ELF-1 (cell line): ENCODE measurements around the gene PIGR.
"Not testable (repeated sequence)": the region's sequence is repeated elsewhere in the genome, so short reads cannot be mapped to it uniquely, and the experiment has no call there.

ENCODE experiments used
- DNase-seq: peaks from one replicate; pipeline ENCODE4 v3.0.0-alpha.2; 2016; ENCODE audit warnings: low read depth, low spot score

The PIGR gene

DNA sequence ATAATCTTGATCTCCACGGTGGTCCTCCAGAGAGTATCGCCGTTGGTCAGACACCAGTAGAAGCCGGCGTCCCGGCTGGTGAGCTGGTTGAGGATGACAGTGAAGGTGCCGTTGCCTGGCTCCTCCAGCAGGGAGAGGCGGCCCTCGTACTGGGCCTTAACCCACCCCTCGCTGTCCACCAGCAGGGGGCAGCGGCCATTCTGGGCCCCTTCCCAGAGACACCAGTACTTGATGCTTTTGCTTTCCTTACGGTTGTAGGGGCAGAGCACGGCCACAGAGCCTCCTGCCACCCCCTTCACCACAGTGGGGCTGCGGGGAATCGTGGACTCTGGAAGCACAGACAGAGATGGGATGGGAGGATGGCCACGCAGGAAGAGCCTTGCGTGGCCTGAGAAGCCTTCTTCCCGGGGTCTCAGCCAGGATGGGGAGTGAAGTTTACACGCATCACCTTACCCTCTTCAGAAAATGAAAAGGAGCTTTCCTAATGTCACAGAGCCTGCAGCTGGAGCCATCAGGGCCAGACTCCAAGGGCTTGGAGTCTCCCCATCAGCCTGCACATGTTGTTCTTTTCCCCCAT is 10.7 kb downstream of the PIGR start:
- DNase-seq: peak; percentile 91

DNA sequence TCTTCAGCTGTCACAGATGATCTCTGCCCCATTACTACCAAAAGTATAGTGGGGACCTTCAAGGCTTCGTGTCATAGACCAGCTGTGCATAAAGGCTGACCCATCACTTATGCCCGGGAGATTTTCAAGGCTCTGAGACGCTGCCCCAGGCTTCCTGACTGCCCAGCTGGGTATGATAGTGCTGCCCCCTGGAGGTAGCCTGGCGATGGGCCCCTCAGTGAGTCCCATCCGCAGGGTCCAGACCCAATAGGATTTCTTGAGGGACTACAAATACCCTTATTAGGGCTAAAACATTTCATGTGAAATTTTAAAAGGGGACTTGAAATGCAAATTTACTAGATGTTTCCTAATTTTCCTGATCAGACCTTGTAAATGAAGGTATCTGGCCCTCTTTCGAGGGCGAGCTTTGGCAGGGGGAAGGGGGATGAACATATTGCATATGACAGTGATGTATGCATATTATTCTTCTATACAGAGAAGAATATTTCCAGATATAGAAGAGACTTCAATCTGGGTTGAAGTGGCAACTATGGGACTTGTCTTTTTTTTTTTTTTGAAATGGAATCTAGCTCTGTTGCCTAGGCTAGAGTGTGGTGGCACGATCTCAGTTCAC is 12.8 kb downstream of the PIGR start:
- peak; percentile 54 for DNase-seq

DNA sequence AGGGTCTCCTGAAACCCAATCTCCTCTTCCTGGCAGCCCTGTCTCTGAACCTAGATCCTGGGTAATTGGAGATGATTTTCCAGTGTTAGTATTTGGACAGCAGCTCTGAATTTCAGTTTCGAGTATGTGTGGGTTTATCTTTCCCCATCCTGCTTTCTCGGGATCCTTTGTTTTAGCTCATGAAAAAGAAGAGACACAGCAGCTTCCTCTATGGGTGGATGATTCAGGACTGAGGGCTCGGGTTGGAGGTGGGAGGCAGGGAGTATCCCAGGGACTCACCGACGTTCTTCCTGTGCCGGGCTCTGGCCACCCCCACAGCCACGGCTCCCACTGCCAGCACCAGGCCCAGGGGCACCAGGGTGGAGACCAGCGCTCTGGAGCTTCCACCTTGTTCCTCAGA is 14.1 kb downstream of the PIGR start:
- no peak for DNase-seq

DNA sequence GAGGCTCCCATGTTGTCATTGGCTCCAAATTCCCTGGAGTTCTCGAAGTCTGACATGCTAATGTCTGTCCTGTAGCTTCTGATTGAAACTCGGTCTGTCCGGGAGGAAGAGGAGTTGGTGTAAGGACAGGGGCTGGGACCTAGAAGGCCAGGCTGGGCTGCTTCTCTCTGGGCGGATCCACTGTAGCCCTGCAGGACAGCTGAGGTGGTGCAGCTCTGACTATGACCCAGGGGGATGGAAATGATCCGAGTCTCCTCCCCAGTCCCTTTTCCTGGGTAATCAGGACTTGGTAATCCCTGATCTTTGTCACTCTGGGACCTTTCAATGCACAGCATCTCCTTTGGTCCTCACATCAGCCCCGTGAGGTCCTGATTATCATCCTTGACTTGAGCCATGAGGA is 14.6 kb downstream of the PIGR start:
- DNase-seq: peak; percentile 27

DNA sequence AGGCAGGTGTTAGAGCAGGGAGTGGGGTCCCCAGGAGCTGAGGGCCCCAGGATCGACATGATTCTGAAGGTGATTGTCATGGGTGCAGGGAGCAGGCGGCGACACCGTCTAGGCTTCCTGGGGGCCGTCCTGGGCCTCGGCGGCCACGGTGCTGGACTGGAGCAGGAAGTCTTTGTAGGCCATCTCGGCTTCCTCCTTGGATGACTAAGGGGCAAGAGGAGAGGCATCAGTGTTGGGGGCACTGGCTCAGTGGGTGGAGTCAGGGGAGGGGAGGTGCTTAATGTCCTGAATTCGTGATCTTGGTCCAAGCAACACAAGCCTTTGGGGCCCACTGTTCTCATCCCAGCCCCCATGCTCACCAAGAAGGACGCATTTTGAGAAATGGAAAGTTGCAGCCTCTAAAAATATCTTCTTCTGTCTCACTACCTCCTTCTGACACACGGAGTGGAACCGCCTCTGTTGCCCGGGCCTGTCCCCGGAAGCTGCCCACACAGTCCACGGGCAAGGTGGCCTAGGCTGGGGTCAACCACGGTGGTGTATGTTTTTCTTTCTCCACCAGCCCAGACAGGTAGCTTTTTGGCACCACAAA is 16.0 kb downstream of the PIGR start:
- DNase-seq: no peak

DNA sequence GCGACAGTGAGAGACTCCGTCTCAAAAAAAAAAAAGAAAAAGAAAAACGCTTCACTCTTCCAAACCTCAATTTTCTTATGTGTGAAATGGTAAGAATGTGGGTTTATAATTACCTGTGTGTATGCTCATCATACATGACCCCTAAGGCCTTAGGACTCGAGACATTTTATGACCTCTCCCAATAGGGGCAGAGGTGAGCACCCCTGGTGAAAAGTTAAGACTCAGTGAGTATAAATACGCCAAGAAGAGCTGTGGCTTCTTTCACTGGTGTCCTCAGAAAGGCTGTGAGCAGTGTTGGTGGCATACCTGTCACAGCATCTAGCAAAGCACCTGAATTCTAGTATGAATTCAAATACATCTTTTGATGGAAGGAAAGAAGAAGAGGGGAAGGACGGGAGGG is 16.7 kb downstream of the PIGR start:
- DNase-seq: no peak

DNA sequence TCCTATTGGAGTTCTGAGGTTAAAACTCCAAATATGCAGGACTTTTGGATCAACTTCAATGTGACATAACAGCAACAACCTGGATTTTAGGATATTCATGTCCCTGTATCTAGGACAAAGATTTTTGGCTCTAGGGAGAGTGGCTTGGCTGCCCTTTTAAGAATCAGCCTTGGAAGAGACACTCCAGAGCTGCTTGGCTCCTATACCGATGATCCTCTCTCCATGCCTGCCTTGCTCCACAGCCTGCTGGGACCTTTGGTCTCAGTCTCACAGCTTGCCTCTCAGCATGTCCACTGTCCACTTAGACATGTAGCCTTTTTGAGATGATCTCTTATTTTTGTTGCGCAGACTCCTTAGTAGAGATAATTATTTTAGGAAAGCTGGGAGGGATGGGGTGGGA is 20.0 kb downstream of the PIGR start:
- DNase-seq: no peak

DNA sequence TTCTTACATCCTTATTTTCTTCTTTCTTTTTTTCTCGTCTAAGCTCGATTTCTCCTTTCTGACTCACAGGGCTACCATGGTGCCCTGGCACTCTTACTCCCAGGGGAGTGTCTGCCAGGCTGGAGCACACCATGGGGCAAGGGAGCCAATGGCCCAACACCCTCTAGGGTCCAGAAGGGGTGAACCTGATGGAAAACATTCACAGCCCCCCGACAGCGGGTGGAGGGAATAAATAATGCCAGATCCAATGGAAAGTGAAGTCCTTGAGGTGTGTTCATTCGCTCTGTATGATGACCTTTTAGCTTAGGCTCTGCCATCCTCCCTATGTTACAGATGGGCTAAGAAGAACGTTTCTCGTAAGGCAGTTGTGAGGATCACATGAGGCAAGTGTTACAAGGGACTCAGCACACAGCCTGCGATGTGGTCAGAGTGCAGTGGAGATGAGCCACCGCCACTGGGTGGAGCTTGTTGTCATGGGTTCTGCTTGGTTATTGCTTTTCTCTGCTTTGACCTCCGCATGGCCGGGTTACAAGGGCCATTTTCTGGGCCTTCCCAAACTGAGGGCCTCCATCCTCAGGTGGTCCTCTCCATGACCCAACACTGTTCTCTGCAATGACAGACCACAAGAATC is 21.0 kb downstream of the PIGR start:
- DNase-seq: peak; percentile 46

DNA sequence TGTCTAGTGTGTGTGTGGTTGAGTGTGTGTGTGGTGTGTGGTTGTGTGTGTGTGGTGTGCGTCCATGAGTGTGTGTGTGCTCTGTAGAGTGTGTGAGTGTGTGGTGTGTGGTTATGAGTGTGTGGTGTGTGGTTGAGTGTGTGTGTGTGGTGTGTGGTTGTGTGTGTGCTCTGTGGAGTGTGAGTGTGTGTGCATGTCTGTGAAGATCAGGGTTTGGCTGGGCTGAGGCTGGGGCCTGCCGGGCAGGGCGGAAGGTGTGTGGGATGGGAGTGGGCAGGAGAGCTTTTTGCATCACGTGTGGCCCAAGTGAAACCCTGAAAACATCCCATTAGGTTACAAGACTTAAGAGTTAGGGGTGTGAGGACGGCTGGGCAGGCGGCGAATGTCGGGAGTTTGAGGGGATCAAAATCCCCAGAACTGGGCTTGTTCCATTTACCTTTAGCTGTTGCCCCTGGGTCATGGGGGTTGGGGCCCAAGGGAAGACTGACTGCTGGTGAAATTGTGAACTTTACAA is 21.6 kb downstream of the PIGR start:
- no peak for DNase-seq

DNA sequence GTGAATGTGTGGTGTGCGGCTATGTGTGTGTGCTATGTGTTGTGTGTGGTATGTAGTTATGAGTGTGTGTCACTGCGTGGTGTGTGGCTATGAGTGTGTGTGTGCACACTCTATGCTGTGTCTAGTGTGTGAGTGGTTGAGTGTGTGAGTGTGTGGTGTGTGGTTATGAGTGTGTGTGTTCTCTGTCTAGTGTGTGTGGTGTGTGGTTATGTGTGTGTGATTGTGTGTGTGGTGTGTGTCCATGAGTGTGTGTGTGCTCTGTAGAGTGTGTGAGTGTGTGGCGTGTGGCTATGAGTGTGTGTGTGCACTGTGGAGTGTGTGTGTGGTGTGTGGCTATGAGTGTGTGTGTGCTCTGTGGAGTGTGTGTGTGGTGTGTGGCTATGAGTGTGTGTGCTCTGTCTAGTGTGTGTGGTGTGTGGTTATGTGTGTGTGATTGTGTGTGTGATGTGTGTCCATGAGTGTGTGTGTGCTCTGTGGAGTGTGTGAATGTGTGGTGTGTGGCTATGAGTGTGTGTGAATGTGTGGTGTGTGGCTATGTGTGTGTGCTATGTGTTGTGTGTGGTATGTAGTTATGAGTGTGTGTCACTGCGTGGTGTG is 22.2 kb downstream of the PIGR start:
- not testable (repeated sequence) for DNase-seq

DNA sequence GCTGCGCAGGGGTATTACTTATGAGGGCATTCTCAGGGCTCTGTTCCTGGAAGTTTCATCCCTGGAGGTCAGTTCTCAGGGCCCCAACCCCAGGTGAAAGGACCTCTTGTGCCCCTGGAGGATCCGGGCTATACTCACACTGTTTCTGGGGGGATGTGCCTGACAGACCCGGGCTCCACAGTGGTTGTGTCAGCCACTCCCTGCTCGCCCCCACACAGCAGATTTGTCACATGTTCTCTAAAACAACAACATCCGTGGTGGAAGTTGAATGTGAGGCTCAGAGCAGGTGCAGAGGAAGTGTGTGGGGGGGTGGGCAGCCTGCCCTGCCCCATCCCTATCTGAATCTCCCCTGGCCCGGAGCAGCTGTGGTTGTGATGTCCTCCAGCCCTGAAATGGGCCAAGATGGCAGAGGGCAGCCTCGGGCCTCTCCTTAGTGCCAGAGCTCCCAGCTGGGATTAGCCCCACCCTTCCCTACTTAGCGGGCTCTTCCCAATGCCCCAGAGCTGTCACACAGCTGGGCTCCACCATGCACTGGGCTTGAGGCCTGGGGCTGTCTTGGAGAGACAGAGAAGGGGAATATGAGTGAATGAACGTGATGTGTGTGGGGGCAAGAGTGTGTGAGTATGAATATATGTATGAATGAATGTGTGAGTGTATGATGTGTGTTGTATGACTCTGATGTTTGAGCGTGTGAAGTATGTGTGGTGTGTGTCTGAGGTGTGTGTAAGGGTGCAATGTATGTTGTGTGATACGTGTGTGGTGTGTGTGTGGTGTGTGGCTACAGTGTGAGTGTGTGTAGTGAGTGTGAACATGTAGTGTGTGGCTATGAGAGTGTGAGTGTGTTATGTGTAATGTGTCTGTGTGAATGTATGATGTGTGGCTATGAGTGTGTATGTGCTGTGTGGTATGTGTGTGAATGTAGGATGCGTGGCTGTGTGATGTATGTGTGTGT is 23.0 kb downstream of the PIGR start:
- DNase-seq: no peak

DNA sequence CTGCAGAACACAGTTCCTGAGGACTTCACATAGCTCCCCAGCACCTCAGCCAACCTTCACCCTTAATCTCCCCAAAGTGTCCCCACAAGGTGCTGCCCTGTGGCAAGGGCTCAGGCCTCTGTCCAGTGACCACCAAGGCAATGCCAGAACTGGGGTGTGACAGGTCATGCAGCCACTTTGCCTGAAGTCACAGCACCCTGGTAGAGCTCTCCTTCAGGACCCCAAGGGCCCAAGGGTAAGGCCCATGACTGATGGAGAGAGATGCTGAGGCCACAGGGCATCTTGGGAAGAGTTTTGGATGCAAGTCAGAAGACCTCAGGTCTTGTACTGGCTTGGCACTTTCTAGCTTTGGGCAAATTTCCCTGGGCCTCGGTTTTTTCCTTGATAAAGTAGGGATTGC is 23.7 kb downstream of the PIGR start:
- no peak for DNase-seq

DNA sequence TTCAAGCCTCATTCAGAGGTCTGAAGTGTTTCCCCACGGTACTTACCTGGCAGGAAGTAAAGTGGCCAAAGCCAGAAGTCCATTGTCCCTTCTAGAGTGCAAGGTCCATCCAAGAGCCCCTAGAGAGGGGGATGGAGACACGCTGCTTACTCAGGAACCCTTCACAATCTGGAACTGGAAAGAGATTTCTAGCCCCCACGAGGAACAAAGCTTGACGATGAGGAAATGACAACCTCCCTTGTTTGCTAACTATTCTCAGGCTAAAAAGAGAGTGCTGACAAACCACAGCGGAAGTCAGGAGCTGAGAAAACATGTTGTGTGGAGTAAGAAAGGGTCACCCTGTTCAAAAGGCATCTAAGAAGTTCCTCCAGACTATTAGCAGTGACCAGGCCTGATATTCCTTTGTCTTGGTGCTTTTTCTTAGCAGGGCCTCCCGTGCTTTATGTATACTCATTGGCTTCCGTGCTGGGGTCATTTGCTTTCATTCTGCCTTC is 24.4 kb downstream of the PIGR start, which contains the start of gene FCMR:
Gene FCMR, minus strand, starts transcription at position 170 of the 494 bp plus-strand sequence. Its CDS starts 87 bp downstream, at position 83.
- no peak for DNase-seq

DNA sequence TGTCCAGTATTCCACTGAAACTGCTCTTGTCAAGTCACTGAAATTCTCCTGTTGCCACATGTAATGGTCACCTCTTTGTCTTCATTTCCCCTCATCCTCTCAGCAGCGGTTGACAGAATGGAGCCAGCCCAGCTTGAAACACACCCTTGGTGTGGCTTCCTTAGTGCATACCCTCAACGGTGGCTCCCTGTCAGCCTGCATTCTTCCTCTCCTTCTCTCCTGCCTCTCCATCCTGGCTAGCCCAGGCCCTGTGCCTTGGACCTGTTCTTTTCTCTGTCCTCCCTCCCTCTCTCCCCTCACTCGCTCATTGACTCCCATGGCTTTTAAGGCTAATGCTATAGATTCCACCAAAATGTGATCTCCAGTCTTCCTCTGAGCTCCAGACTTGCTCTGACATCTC is 28.2 kb downstream of the PIGR start:
- DNase-seq: no peak

DNA sequence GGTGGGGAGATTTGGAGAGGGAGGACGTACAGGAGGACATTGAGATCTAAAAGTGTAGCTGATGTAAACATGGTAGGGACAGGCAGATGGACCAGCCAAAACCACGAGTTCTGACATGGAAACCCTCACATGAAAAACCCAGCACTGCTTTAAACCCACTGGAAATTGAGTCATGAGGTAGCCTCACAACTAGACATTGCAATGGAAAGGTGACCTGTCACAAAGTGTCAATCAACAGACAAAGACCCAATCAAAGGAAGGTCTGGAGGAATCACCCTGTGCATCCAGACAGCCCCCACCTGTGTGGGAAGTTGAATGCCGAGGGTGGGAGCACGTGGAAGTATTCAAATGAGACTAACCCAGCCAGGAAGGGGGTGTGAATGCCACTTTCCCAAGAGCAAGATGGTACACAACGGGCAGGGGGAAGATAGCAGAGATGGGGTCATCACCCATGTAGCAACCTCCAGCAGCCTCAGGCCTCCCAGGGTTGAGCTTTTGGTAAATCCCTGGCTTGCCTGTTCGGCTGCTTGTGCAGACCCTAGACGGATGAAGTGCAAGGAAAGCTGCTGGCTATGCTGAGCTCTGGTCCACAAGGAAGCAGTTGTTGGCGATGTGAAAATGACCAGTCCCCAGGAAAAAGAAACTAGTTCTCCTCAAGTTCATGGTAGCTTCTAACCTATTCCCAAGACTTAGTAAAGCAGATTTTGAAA is 30.1 kb downstream of the PIGR start:
- DNase-seq: no peak

DNA sequence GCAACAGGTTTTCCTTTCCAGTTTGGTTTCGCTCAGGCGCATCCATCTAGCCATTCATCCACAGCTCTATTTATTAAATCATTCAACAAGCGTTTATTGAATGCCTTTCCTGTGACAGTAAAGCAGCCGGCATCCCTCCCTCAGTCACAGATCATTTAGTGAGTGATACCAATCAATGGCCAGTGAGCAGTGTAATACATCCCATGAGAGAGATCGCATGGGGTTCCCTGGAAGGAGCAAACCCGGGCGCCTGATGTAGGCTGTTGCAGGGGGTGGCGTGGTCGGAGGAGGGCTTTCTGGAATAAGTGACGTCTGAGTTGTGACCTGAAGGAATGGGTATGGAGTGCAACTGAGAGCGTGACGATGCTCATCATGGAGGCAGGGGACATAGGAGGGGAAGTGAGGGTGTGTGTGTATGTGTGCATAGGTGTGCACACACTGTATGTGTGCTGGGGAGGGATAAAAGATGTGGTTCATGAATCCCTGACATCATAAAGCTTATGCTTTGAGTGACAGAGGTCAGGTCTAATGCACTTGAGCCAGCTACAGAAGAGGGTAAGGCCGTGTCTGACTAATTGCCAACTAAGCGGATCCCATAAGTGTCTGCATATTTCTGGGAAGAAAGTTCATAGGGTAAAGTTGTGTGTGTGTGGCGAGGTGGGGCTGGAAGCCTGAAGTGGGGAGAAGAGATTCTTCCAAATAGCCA is 31.1 kb downstream of the PIGR start:
- no peak for DNase-seq

DNA sequence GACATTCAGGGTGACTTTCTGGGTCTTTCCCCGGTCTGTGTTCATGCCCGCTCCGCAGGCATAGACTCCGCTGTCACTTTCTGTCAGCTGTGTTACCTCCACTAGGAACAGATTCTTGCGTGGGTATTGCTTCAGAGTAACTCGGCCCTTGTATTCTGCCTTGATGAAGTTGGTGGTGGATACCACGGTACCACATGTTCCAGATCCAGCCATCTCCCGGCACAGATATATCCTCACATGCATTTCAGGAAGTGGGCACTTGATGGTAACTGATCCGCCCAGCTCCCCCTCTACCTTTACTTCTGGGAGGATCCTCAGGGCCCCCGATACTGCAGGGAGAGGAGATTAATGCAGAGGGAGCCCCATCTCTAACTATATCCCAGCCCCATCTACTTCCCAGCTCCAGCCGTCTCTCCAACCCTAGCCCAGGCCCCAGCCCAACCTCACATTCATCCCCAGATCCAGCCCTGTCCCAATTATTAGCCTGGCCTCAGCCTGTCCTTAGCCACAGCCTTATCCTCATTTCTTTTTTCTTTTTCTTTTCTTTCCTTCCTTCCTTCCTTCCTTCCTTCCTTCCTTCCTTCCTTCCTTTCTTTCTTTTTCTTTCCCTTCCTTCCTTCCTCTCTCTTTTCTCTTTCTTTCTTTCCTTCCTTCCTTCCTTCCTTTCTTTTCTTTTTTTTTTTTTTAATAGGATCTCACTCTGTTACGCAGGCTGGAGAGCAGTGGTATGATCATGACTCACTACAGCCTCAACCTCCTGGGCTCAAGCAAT is 32.3 kb downstream of the PIGR start:
- no peak for DNase-seq

DNA sequence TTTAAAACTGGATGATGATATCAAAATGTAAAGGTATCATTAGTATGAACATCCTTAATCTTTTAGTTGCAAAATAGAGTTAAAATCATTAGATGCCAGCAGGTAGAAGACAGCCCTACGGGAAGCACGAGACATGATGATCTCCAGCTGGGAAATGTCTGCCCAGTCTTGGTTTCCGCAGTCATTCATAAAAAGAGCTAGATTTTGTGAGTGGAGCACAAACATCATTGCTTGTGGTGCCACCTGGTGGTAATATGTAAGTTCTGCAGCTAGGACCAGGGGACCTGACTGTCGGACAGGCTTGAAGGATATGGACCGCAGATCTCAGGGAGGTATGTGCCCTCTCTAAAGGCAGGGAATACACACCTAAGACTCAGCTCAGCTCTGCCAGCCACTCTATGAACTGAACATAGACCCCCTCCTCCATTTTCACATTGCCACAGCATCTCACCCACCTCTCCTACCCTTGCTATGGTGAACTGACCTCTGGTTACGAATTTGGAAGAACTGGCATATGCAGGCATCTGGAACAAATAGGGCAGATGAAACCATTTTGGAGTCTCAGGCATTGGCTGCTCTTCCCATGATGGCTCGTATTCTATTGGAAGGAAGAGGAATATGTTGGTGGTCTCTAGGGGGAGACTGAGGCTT is 33.7 kb downstream of the PIGR start:
- DNase-seq: peak; percentile 62
